DND-41 (cell line): ENCODE measurements around the gene CERS6.
A peak's percentile ranks its signal among the peaks of the same experiment; 100 is the strongest.

Experiments
- ATAC-seq: fragments of 200-7000 bp; cut with Tn5 transposase; 3 replicates; pipeline ENCODE4 v1.9.1; 2021; ENCODE audit warnings: low read depth; ENCODE audit not compliant: insufficient read depth
- DNase-seq: peaks from one replicate; pipeline ENCODE4 v3.0.0-alpha.2; 2020
- H2AFZ ChIP-seq: 2 replicates; pipeline ENCODE4 v1.6.0; 2012; ENCODE audit warnings: low read depth, low read length
- H3K27ac ChIP-seq: 2 replicates; pipeline ENCODE4 v1.5.1; 2012; ENCODE audit warnings: low read length, inconsistent platforms
- H3K27me3 ChIP-seq: fragments of 200-600 bp; sonication (generic); 2 replicates; pipeline ENCODE4 v1.6.0; 2012; ENCODE audit warnings: low read length, mild to moderate bottlenecking, inconsistent platforms; ENCODE audit not compliant: insufficient read depth, poor library complexity
- H3K36me3 ChIP-seq: 2 replicates; pipeline ENCODE4 v1.5.1; 2012; ENCODE audit warnings: low read length, inconsistent platforms; ENCODE audit not compliant: insufficient read depth
- H3K4me1 ChIP-seq: 2 replicates; pipeline ENCODE4 v1.5.1; 2012; ENCODE audit warnings: mild to moderate bottlenecking, low read length; ENCODE audit not compliant: insufficient read depth
- H3K4me2 ChIP-seq: 2 replicates; pipeline ENCODE4 v1.6.0; 2012; ENCODE audit warnings: mild to moderate bottlenecking, moderate library complexity, low read length, inconsistent platforms; ENCODE audit not compliant: insufficient read depth
- H3K4me3 ChIP-seq, 2 experiments: fragments of 200-600 bp in 1 of 2; shearing (Covaris generic) in 1 of 2; 2 replicates each; pipeline ENCODE4 v1.5.1; 2012 to 2016; ENCODE audit warnings: inconsistent platforms in 2 of 2, low read length in 2 of 2, mild to moderate bottlenecking in 2 of 2, low read depth in 1 of 2, moderate library complexity in 1 of 2
- H3K79me2 ChIP-seq: 2 replicates; pipeline ENCODE4 v1.6.0; 2012; ENCODE audit warnings: low read length, inconsistent platforms; ENCODE audit not compliant: insufficient read depth
- H3K9ac ChIP-seq: 2 replicates; pipeline ENCODE4 v1.6.0; 2012; ENCODE audit warnings: low read depth, mild to moderate bottlenecking, inconsistent platforms, low read length, moderate library complexity
- H3K9me3 ChIP-seq: 2 replicates; pipeline ENCODE4 v1.5.1; 2012; ENCODE audit warnings: low read length, moderate library complexity, mild to moderate bottlenecking, inconsistent platforms; ENCODE audit not compliant: insufficient read depth, severe bottlenecking
- H4K20me1 ChIP-seq: 2 replicates; pipeline ENCODE4 v1.6.0; 2012; ENCODE audit warnings: low read length; ENCODE audit not compliant: insufficient read depth
- CTCF ChIP-seq: IDR thresholded peaks from 2 replicates; pipeline ENCODE4 v1.5.1; 2012; ENCODE audit warnings: borderline replicate concordance, low read length, moderate library complexity, mild to moderate bottlenecking; ENCODE audit not compliant: poor library complexity, severe bottlenecking; ENCODE audit errors: extremely low read depth
- EZH2 ChIP-seq: IDR thresholded peaks from 3 replicates; pipeline ENCODE4 v1.6.1; 2012; ENCODE audit warnings: borderline replicate concordance, low read depth, mild to moderate bottlenecking, moderate library complexity, low read length, inconsistent platforms; ENCODE audit not compliant: severe bottlenecking

The CERS6 gene

GRCh38 chr2:168772704-168773103, 316.6 kb downstream of the CERS6 start:
- Histone ChIP-seq H3K27me3 (no peaks in the 10 kb centered on the region), H3K27ac (no peak overlapping the region), H3K4me3 (no peak overlapping the region), H3K9ac (no peak overlapping the region), H3K4me2 (no peak overlapping the region), H3K79me2 (no peaks in the 10 kb centered on the region), H2AFZ (no peak overlapping the region), H4K20me1 (no peaks in the 10 kb centered on the region), H3K9me3 (no peaks in the 10 kb centered on the region), H3K4me1 (no peaks in the 10 kb centered on the region), H3K36me3 (peaks cover 3% of the 10 kb centered on the region; the same call in 1 of the 2 replicates)
- ATAC-seq (no peak), DNase-seq (no peak)
- TF ChIP-seq EZH2 (no peak), CTCF (no peak)

- Histone ChIP-seq H3K4me2 (no peak overlapping the region), H3K9me3 (no peaks in the 10 kb centered on the region), H3K27ac (no peak overlapping the region), H4K20me1 (no peaks in the 10 kb centered on the region), H3K36me3 (peaks cover 3% of the 10 kb centered on the region; the same call in 1 of the 2 replicates), H3K4me1 (no peaks in the 10 kb centered on the region), H3K9ac (no peak overlapping the region), H3K79me2 (no peaks in the 10 kb centered on the region), H3K27me3 (no peaks in the 10 kb centered on the region), H2AFZ (no peak overlapping the region), H3K4me3 (no peak overlapping the region)
- TF ChIP-seq CTCF (no peak), EZH2 (no peak)
- ATAC-seq (no peak), DNase-seq (no peak)
Observed at GRCh38 chr2:168773128-168773527, 317.1 kb downstream of the CERS6 start.

GRCh38 chr2:168773719-168774521, 317.8 kb downstream of the CERS6 start:
- TF ChIP-seq CTCF (peak; percentile 77), EZH2 (no peak)

More at GRCh38 chr2:168773719-168774521, 317.8 kb downstream of the CERS6 start:
- peak; percentile 55 for DNase-seq
- Histone ChIP-seq H3K27me3 (no peaks in the 10 kb centered on the region), H3K27ac (no peak overlapping the region), H3K4me1 (no peaks in the 10 kb centered on the region), H3K4me2 (no peak overlapping the region), H3K9me3 (no peaks in the 10 kb centered on the region), H3K4me3 (no peak overlapping the region), H3K36me3 (peaks cover 3% of the 10 kb centered on the region; the same call in 1 of the 2 replicates), H4K20me1 (no peaks in the 10 kb centered on the region), H2AFZ (no peak overlapping the region), H3K9ac (no peak overlapping the region), H3K79me2 (no peaks in the 10 kb centered on the region)
- ATAC-seq: peak; percentile 88
